NB4 (cell line): ENCODE measurements around the gene RNF169.

Source experiments
- POLR2A ChIP-seq: IDR thresholded peaks from 2 replicates; pipeline ENCODE4 v1.6.1; 2011; ENCODE audit warnings: mild to moderate bottlenecking; ENCODE audit not compliant: insufficient read length; ENCODE audit errors: extremely low read depth
- TF ChIP-seq, protein P1 (sequence below): IDR thresholded peaks from one replicate; pipeline ENCODE4 v1.5.1; 2012; ENCODE audit warnings: low read depth, low read length

DNA sequence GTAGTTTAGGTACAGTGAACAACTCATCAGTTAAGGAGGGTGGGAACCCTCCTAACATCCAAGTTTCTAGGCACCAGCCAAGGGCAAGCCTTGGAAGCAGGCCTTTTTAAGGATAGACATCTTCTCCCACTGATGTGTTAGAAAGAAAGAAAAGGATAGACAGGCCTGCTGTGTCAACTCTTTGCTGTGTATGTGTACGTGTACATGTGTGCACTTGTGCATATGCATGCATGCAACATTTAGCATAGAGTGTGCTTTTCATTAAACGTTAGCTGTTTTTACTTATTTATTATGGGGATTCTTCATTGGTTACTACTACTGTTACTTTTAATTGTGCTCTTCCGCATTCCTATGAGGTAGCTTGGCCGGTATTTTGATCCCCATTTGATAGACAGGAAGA, 36.1 kb downstream of the RNF169 start:
- TF ChIP-seq, protein P1, sequence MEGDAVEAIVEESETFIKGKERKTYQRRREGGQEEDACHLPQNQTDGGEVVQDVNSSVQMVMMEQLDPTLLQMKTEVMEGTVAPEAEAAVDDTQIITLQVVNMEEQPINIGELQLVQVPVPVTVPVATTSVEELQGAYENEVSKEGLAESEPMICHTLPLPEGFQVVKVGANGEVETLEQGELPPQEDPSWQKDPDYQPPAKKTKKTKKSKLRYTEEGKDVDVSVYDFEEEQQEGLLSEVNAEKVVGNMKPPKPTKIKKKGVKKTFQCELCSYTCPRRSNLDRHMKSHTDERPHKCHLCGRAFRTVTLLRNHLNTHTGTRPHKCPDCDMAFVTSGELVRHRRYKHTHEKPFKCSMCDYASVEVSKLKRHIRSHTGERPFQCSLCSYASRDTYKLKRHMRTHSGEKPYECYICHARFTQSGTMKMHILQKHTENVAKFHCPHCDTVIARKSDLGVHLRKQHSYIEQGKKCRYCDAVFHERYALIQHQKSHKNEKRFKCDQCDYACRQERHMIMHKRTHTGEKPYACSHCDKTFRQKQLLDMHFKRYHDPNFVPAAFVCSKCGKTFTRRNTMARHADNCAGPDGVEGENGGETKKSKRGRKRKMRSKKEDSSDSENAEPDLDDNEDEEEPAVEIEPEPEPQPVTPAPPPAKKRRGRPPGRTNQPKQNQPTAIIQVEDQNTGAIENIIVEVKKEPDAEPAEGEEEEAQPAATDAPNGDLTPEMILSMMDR: no peak
- no peak for TF ChIP-seq POLR2A
